Testis (tissue), 3 donors: ENCODE results near the gene WDFY4. TPM values are rescaled to one million over a fixed set of nuclear protein-coding genes. Genes with fewer than 3 reads are reported as not detected.

Source experiments
- DNase-seq: peaks from one replicate; pipeline ENCODE4 v3.0.0-alpha.2; 2019
- H3K27ac ChIP-seq, 2 donors: fragments of 200-600 bp; sonication (generic); one replicate each; pipeline ENCODE4 v1.5.1; 2019
- H3K27me3 ChIP-seq: fragments of 200-600 bp; sonication (generic); one replicate; pipeline ENCODE4 v1.5.1; 2019
- H3K36me3 ChIP-seq: fragments of 200-600 bp; sonication (generic); one replicate; pipeline ENCODE4 v1.5.1; 2017; ENCODE audit warnings: low read depth; ENCODE audit errors: missing control alignments
- H3K4me1 ChIP-seq: fragments of 200-600 bp; sonication (generic); one replicate; pipeline ENCODE4 v1.5.1; 2019
- H3K4me3 ChIP-seq, 2 donors: fragments of 200-600 bp; sonication (generic); one replicate each; pipeline ENCODE4 v1.5.1; 2017 to 2019
- H3K9me3 ChIP-seq: fragments of 200-600 bp; sonication (generic); one replicate; pipeline ENCODE4 v1.5.1; 2017
- POLR2A ChIP-seq: fragments of 450-650 bp; IDR thresholded peaks from one replicate; pipeline ENCODE4 v1.6.1; 2017; ENCODE audit warnings: antibody characterized with exemption, mild to moderate bottlenecking, moderate library complexity
- WGBS, 2 donors: methylation state at CpG; one replicate each; pipeline ENCODE4 v1.1.5; 2018; 5-methylcytosine and 5-hydroxymethylcytosine counted together
- intact Hi-C: fragments of 100-400 bp; cut with DNase I; formaldehyde crosslinking; loops from one replicate; pipeline ENCODE4 v1.15.1; 2023; ENCODE audit warnings: low total_unique reads
- polyA plus RNA-seq: library from polyadenylated mRNA; stranded (reverse); fragments of 350-450 nt; fragmentation: Illumina TruSeq; extraction: RNeasy Lipid Tissue Mini Kit (QIAGEN cat#74804); gene quantifications from one replicate; pipeline ENCODE4 v1.2.3, GENCODE V29; 2014; ENCODE audit warnings: low read depth, low replicate concordance; ENCODE audit not compliant: insufficient read depth
- total RNA-seq, 2 donors: library from RNA; depleted of rRNA; stranded (reverse); fragments of >200 nt; gene quantifications; one replicate each; pipeline ENCODE4 v1.2.3, GENCODE V29; 2016
- TF ChIP-seq, protein P1 (sequence below), 3 experiments: fragments of 450-650 bp in 2 of 3; fragments of 200-600 bp in 1 of 3; sonication (generic) in 1 of 3; IDR thresholded peaks; one replicate each; pipeline ENCODE4 v1.5.1; 2016 to 2019; ENCODE audit warnings: antibody characterized with exemption in 3 of 3, mild to moderate bottlenecking in 2 of 3, moderate library complexity in 1 of 3

Gene WDFY4
- total and polyA plus RNA-seq, 3 donors from 2014 or later = 10.2 to 21.5 (median 18.4) TPM

- Histone ChIP-seq H3K27me3 (no peaks in the 10 kb centered on the region), H3K4me1 (no peaks in the 10 kb centered on the region), H3K4me3 (no peak overlapping the region), H3K36me3 (no peaks in the 10 kb centered on the region), H3K27ac (no peak overlapping the region), H3K9me3 (no peaks in the 10 kb centered on the region)
- intact Hi-C loops = no loop called here
- DNase-seq = no peak
- TF ChIP-seq, protein P1, sequence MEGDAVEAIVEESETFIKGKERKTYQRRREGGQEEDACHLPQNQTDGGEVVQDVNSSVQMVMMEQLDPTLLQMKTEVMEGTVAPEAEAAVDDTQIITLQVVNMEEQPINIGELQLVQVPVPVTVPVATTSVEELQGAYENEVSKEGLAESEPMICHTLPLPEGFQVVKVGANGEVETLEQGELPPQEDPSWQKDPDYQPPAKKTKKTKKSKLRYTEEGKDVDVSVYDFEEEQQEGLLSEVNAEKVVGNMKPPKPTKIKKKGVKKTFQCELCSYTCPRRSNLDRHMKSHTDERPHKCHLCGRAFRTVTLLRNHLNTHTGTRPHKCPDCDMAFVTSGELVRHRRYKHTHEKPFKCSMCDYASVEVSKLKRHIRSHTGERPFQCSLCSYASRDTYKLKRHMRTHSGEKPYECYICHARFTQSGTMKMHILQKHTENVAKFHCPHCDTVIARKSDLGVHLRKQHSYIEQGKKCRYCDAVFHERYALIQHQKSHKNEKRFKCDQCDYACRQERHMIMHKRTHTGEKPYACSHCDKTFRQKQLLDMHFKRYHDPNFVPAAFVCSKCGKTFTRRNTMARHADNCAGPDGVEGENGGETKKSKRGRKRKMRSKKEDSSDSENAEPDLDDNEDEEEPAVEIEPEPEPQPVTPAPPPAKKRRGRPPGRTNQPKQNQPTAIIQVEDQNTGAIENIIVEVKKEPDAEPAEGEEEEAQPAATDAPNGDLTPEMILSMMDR (IDR thresholded peaks at IDR 0.05) = no peak
- TF ChIP-seq POLR2A = no peak
- 79 to 85% methylated on average over 7 to 11 of the region's 11 CpGs for WGBS, 2 donors
Observed at GRCh38 chr10:48722153-48723145, 37.8 kb downstream of the WDFY4 start.

GRCh38 chr10:48724127-48724526, 39.5 kb downstream of the WDFY4 start:
- intact Hi-C loops = no loop called here
- no peak for DNase-seq
- no peaks in the 10 kb centered on the region for H3K36me3 ChIP-seq
- H3K4me1 ChIP-seq = no peaks in the 10 kb centered on the region
- no peaks in the 10 kb centered on the region for H3K27me3 ChIP-seq
- H3K27ac ChIP-seq = no peak overlapping the region
- WGBS, 2 donors = 71 to 85% methylated on average over 6 to 7 of the region's 7 CpGs
- TF ChIP-seq, protein P1 (IDR thresholded peaks at IDR 0.05) = no peak
- H3K9me3 ChIP-seq = no peaks in the 10 kb centered on the region
- H3K4me3 ChIP-seq = no peak overlapping the region

GRCh38 chr10:48725708-48726107, 41.0 kb downstream of the WDFY4 start:
- Histone ChIP-seq H3K9me3 (no peaks in the 10 kb centered on the region), H3K27ac (no peak overlapping the region), H3K4me3 (no peak overlapping the region)

GRCh38 chr10:48727866-48728265, 43.2 kb downstream of the WDFY4 start:
- no peaks in the 10 kb centered on the region for H3K27me3 ChIP-seq
- no peak for DNase-seq
- H3K27ac ChIP-seq = no peak overlapping the region
- intact Hi-C loops = no loop called here
- 94 to 96% methylated on average over 3 of the region's 3 CpGs for WGBS, 2 donors
- no peaks in the 10 kb centered on the region for H3K4me1 ChIP-seq
- TF ChIP-seq POLR2A = no peak
- TF ChIP-seq, protein P1 (IDR thresholded peaks at IDR 0.05) = no peak
- H3K4me3 ChIP-seq = no peak overlapping the region
- no peaks in the 10 kb centered on the region for H3K36me3 ChIP-seq
- H3K9me3 ChIP-seq = no peaks in the 10 kb centered on the region

More at GRCh38 chr10:48725708-48726107, 41.0 kb downstream of the WDFY4 start:
- no peaks in the 10 kb centered on the region for H3K27me3 ChIP-seq
- WGBS, 2 donors = 69 to 73% methylated on average over 4 of the region's 4 CpGs
- intact Hi-C loops = no loop called here
- H3K36me3 ChIP-seq = no peaks in the 10 kb centered on the region
- no peaks in the 10 kb centered on the region for H3K4me1 ChIP-seq
- no peak for DNase-seq
- no peak for TF ChIP-seq POLR2A
- TF ChIP-seq, protein P1 (IDR thresholded peaks at IDR 0.05) = no peak
